Naive thymus-derived CD8-positive, alpha-beta T cell (primary cell): ENCODE results near the gene DPP6. TPM values are rescaled to one million over a fixed set of nuclear protein-coding genes. Genes with fewer than 3 reads are reported as not detected.
"Not testable (repeated sequence)": the region's sequence is repeated elsewhere in the genome, so short reads cannot be mapped to it uniquely, and the experiment has no call there.

Source experiments
- ATAC-seq, 2 donors: fragments of 150-1000 bp; cut with Tn5 transposase in 1 of 2; sonication (Bioruptor Pico), chemical (Tn5 transposase) in 1 of 2; 1 replicate in 1 of 2; 2 replicates in 1 of 2; pipeline ENCODE4 v1.10.0; 2021; ENCODE audit warnings: mild to moderate bottlenecking in 2 of 2, moderate library complexity in 2 of 2
- POLR2A ChIA-PET: fragments of 350-600 bp; sonication (Branson Sonifier 250); formaldehyde crosslinking; loops from one replicate; lab custom pipeline; 2021; ENCODE audit warnings: antibody characterized with exemption; lab: Charles Lee
- DNase-seq, 10 donors: peaks; one replicate each; pipeline versions ENCODE4 v3.0.0 to v3.0.0-alpha.2; 2020 to 2022
- H3K27ac Mint-ChIP-seq, 10 donors: one replicate each; pipeline ENCODE4 v1.8.0; 2020 to 2022; ENCODE audit warnings: mild to moderate bottlenecking in 10 of 10, mixed read lengths in 10 of 10, moderate library complexity in 4 of 10, inconsistent platforms in 1 of 10
- H3K27me3 Mint-ChIP-seq, 5 donors: one replicate each; pipeline ENCODE4 v1.8.0; 2021 to 2022; ENCODE audit warnings: mixed read lengths in 5 of 5
- H3K36me3 Mint-ChIP-seq, 3 donors: one replicate each; pipeline ENCODE4 v1.8.0; 2020 to 2022; ENCODE audit warnings: mixed read lengths in 3 of 3, mild to moderate bottlenecking in 2 of 3, inconsistent platforms in 1 of 3
- H3K4me1 Mint-ChIP-seq, 4 donors: one replicate each; pipeline ENCODE4 v1.8.0; 2021 to 2022; ENCODE audit warnings: mixed read lengths in 4 of 4
- H3K4me3 Mint-ChIP-seq, 10 donors: one replicate each; pipeline ENCODE4 v1.8.0; 2020 to 2022; ENCODE audit warnings: mild to moderate bottlenecking in 10 of 10, mixed read lengths in 10 of 10, moderate library complexity in 6 of 10, inconsistent platforms in 1 of 10
- H3K9me3 Mint-ChIP-seq, 9 donors: one replicate each; pipeline ENCODE4 v1.8.0; 2020 to 2022; ENCODE audit warnings: mixed read lengths in 9 of 9, mild to moderate bottlenecking in 3 of 9, inconsistent platforms in 1 of 9, moderate library complexity in 1 of 9
- polyA plus RNA-seq, 3 donors: library from polyadenylated mRNA; unstranded; fragments of 300-500 nt; fragmentation: Illumina TruSeq; gene quantifications; one replicate each; pipeline ENCODE4 v1.2.3, GENCODE V29; 2021
- total RNA-seq, 8 experiments: library from RNA in 2 of 8; stranded (reverse) in 2 of 8; gene quantifications; one replicate each; pipeline ENCODE4 v1.2.3 and lab custom pipeline; 2021 to 2026

The DPP6 gene
- total and polyA plus RNA-seq, 5 experiments from 2014 or later = not detected

- ATAC-seq (no peak), DNase-seq (no peak)
- no peak overlapping the region for H3K4me3 Mint-ChIP-seq
- H3K9me3 Mint-ChIP-seq = peaks cover 0 to 23% (median 10%) of the 10 kb centered on the region in 9 donors
- POLR2A ChIA-PET = no interaction called here
- no peaks in the 10 kb centered on the region for H3K4me1 Mint-ChIP-seq
- peak overlapping the region in 1 of 10 donors; percentile 8 for H3K27ac Mint-ChIP-seq
- H3K27me3 Mint-ChIP-seq = peaks cover 0 to 3% (median 0%) of the 10 kb centered on the region in 5 donors
- no peaks in the 10 kb centered on the region for H3K36me3 Mint-ChIP-seq
These were observed 595.4 kb downstream of the DPP6 start for GRCh38 chr7:154647625-154648024.

- ATAC-seq = no peak
- Mint-ChIP-seq H3K27ac (no peak overlapping the region), H3K36me3 (no peaks in the 10 kb centered on the region), H3K4me3 (no peak overlapping the region), H3K9me3 (peaks cover 0 to 20% (median 10%) of the 10 kb centered on the region in 9 donors), H3K27me3 (peaks cover 0 to 1% (median 0%) of the 10 kb centered on the region in 5 donors), H3K4me1 (no peaks in the 10 kb centered on the region)
- POLR2A ChIA-PET = no interaction called here
- no peak for DNase-seq
These were observed 596.8 kb downstream of the DPP6 start for GRCh38 chr7:154649015-154649414.

GRCh38 chr7:154649434-154649833 is 597.2 kb downstream of the DPP6 start:
- Mint-ChIP-seq H3K4me1 (no peaks in the 10 kb centered on the region), H3K27ac (no peak overlapping the region), H3K9me3 (peaks cover 0 to 20% (median 8%) of the 10 kb centered on the region in 9 donors), H3K27me3 (peaks cover 0 to 1% (median 0%) of the 10 kb centered on the region in 5 donors), H3K36me3 (no peaks in the 10 kb centered on the region), H3K4me3 (no peak overlapping the region)
- POLR2A ChIA-PET = no interaction called here
- no peak for ATAC-seq
- no peak for DNase-seq

- no peak for DNase-seq
- Mint-ChIP-seq H3K27me3 (peaks cover 0 to 1% (median 0%) of the 10 kb centered on the region in 5 donors), H3K4me1 (no peaks in the 10 kb centered on the region), H3K27ac (no peak overlapping the region), H3K36me3 (no peaks in the 10 kb centered on the region), H3K4me3 (no peak overlapping the region), H3K9me3 (peaks cover 0 to 20% (median 8%) of the 10 kb centered on the region in 9 donors)
- POLR2A ChIA-PET = no interaction called here
- no peak for ATAC-seq
These were observed 598.1 kb downstream of the DPP6 start for GRCh38 chr7:154650275-154650674.

GRCh38 chr7:154651501-154651900 is 599.3 kb downstream of the DPP6 start:
- Mint-ChIP-seq H3K36me3 (peaks cover 0 to 1% (median 0%) of the 10 kb centered on the region in 3 donors), H3K27me3 (peaks cover 0 to 1% (median 0%) of the 10 kb centered on the region in 5 donors), H3K4me1 (no peaks in the 10 kb centered on the region), H3K9me3 (peaks cover 0 to 15% (median 11%) of the 10 kb centered on the region in 9 donors), H3K4me3 (no peak overlapping the region), H3K27ac (peak overlapping the region in 1 of 10 donors; percentile 0)
- no peak for DNase-seq
- POLR2A ChIA-PET = no interaction called here
- no peak for ATAC-seq

- H3K27ac Mint-ChIP-seq = no peak overlapping the region
These were observed 600.4 kb downstream of the DPP6 start for GRCh38 chr7:154652564-154652963.

GRCh38 chr7:154653281-154653680 is 601.1 kb downstream of the DPP6 start:
- peaks cover 0 to 1% (median 0%) of the 10 kb centered on the region in 5 donors for H3K27me3 Mint-ChIP-seq
- peaks cover 0 to 4% (median 1%) of the 10 kb centered on the region in 3 donors for H3K36me3 Mint-ChIP-seq
- no peak overlapping the region for H3K4me3 Mint-ChIP-seq
- peaks cover 0 to 1% (median 0%) of the 10 kb centered on the region in 4 donors for H3K4me1 Mint-ChIP-seq
- POLR2A ChIA-PET = no interaction called here
- no peak for DNase-seq
- H3K27ac Mint-ChIP-seq = no peak overlapping the region
- H3K9me3 Mint-ChIP-seq = peaks cover 0 to 21% (median 12%) of the 10 kb centered on the region in 9 donors
- ATAC-seq = no peak

More at GRCh38 chr7:154652564-154652963, 600.4 kb downstream of the DPP6 start:
- Mint-ChIP-seq H3K9me3 (peaks cover 0 to 16% (median 8%) of the 10 kb centered on the region in 9 donors), H3K27me3 (peaks cover 0 to 1% (median 0%) of the 10 kb centered on the region in 5 donors), H3K36me3 (peaks cover 0 to 1% (median 0%) of the 10 kb centered on the region in 3 donors), H3K4me3 (no peak overlapping the region), H3K4me1 (no peaks in the 10 kb centered on the region)
- ATAC-seq (no peak), DNase-seq (no peak)
- POLR2A ChIA-PET = no interaction called here

- Mint-ChIP-seq H3K4me3 (no peak overlapping the region), H3K27me3 (peaks cover 0 to 1% (median 0%) of the 10 kb centered on the region in 5 donors), H3K36me3 (peaks cover 0 to 15% (median 1%) of the 10 kb centered on the region in 3 donors), H3K9me3 (peaks cover 0 to 28% (median 18%) of the 10 kb centered on the region in 9 donors), H3K4me1 (peaks cover 0 to 2% (median 0%) of the 10 kb centered on the region in 4 donors), H3K27ac (no peak overlapping the region)
- POLR2A ChIA-PET = no interaction called here
- no peak for ATAC-seq
- no peak for DNase-seq
These were observed 604.4 kb downstream of the DPP6 start for GRCh38 chr7:154656618-154657017.

GRCh38 chr7:154666768-154667167 is 614.6 kb downstream of the DPP6 start:
- POLR2A ChIA-PET = no interaction called here
- H3K27ac Mint-ChIP-seq = no peak overlapping the region

GRCh38 chr7:154672659-154673415 is 620.6 kb downstream of the DPP6 start:
- H3K4me1 Mint-ChIP-seq = no peaks in the 10 kb centered on the region

More at GRCh38 chr7:154666768-154667167, 614.6 kb downstream of the DPP6 start:
- Mint-ChIP-seq H3K27me3 (no peaks in the 10 kb centered on the region), H3K4me1 (no peaks in the 10 kb centered on the region), H3K9me3 (peaks cover 0 to 34% (median 14%) of the 10 kb centered on the region in 9 donors), H3K36me3 (peaks cover 0 to 9% (median 0%) of the 10 kb centered on the region in 3 donors), H3K4me3 (no peak overlapping the region)
- ATAC-seq (no peak), DNase-seq (no peak)

GRCh38 chr7:154674191-154674590 is 622.0 kb downstream of the DPP6 start:
- POLR2A ChIA-PET = interaction anchor here (0.5 kb wide), 1 partner anchor 114 kb away, joined by 4 read pairs; no protein-coding TSS in a partner anchor
- Mint-ChIP-seq H3K27me3 (peaks cover 0 to 11% (median 3%) of the 10 kb centered on the region in 5 donors), H3K4me3 (no peak overlapping the region), H3K4me1 (peaks cover 0 to 2% (median 0%) of the 10 kb centered on the region in 4 donors), H3K9me3 (peaks cover 0 to 26% (median 1%) of the 10 kb centered on the region in 9 donors), H3K27ac (no peak overlapping the region), H3K36me3 (no peaks in the 10 kb centered on the region)
- DNase-seq (no peak), ATAC-seq (no peak)

More at GRCh38 chr7:154672659-154673415, 620.6 kb downstream of the DPP6 start:
- Mint-ChIP-seq H3K36me3 (no peaks in the 10 kb centered on the region), H3K4me3 (no peak overlapping the region), H3K27ac (no peak overlapping the region), H3K27me3 (peaks cover 0 to 11% (median 3%) of the 10 kb centered on the region in 5 donors), H3K9me3 (peaks cover 0 to 21% (median 2%) of the 10 kb centered on the region in 9 donors)
- no peak for ATAC-seq
- DNase-seq = no peak
- POLR2A ChIA-PET = no interaction called here

GRCh38 chr7:154675560-154675959 is 623.4 kb downstream of the DPP6 start:
- Mint-ChIP-seq H3K27me3 (peaks cover 0 to 11% (median 3%) of the 10 kb centered on the region in 5 donors), H3K4me1 (peaks cover 0 to 2% (median 0%) of the 10 kb centered on the region in 4 donors), H3K27ac (no peak overlapping the region), H3K36me3 (no peaks in the 10 kb centered on the region), H3K4me3 (no peak overlapping the region), H3K9me3 (peaks cover 0 to 22% (median 1%) of the 10 kb centered on the region in 9 donors)
- no peak for DNase-seq
- POLR2A ChIA-PET = no interaction called here
- no peak for ATAC-seq

GRCh38 chr7:154676033-154676421 is 623.8 kb downstream of the DPP6 start:
- peaks cover 0 to 19% (median 1%) of the 10 kb centered on the region in 9 donors for H3K9me3 Mint-ChIP-seq
- peaks cover 0 to 11% (median 3%) of the 10 kb centered on the region in 5 donors for H3K27me3 Mint-ChIP-seq
- ATAC-seq, DNase-seq, H3K36me3 Mint-ChIP-seq, H3K27ac Mint-ChIP-seq, H3K4me1 Mint-ChIP-seq, H3K4me3 Mint-ChIP-seq, POLR2A ChIA-PET: not testable (repeated sequence)
